ENCODE measurements around the gene MDM2. TPM values are rescaled to one million over a fixed set of nuclear protein-coding genes. Genes with fewer than 3 reads are reported as not detected.

The MDM2 gene
- total and polyA plus RNA-seq, 2 of the 13 experiments (the other 11 are each of a cell fraction or from before 2014, with no cell fraction given): 29.3 to 314 TPM

DNA sequence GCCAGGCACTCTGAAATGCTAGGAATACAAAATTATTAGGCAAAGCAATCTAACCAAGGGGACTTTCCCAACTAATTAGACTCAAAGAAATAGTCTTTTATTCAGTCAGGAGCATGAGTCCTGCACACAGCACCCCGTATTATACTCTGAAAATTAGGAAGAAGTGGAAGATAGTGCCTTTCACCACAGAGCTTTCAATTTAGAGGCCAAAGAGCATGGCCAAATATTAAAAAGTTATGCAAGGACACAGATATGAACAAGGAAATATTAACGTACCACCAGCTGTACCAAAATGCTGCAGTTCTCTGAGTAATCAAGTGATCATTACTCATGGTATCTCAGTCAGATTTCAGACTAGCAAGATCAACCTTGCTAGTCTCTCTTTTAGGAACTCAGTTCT is 22.6 kb upstream of the MDM2 start:
- FAIRE-seq: no peak
- 0 out of 2 replicates have a peak, but pooled peaks have one; percentile 4 for TF ChIP-seq HOXA3 (CRISPR knock-in tag; IDR thresholded peaks at IDR 0.05)
- TF ChIP-seq, protein P1, sequence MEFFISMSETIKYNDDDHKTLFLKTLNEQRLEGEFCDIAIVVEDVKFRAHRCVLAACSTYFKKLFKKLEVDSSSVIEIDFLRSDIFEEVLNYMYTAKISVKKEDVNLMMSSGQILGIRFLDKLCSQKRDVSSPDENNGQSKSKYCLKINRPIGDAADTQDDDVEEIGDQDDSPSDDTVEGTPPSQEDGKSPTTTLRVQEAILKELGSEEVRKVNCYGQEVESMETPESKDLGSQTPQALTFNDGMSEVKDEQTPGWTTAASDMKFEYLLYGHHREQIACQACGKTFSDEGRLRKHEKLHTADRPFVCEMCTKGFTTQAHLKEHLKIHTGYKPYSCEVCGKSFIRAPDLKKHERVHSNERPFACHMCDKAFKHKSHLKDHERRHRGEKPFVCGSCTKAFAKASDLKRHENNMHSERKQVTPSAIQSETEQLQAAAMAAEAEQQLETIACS (CRISPR knock-in tag; IDR thresholded peaks at IDR 0.05): no peak
- H3K4me2 ChIP-seq (ENCODE audit: low read depth, low read length): 0 out of 2 replicates have a peak overlapping the region, but pooled peaks have one; percentile 50
- POLR2A ChIA-PET: interaction anchor here (1.0 to 9.2 kb wide), 3 partner anchors 20 to 39 kb away, joined by 4 to 184 read pairs (median 29); partner anchors contain the start of genes MDM2 and SLC35E3
- H2AFZ ChIP-seq (ENCODE audit: low read length): no peak overlapping the region
- no peaks in the 10 kb centered on the region; a peak in 2 of 5 replicates for H3K36me3 ChIP-seq (replicated peaks in 1 of 2; ENCODE audit: control insufficient read depth in 1 of 2, insufficient read depth in 2 of 2, low read length in 2 of 2)
- CTCF ChIA-PET (ENCODE audit: low intra/inter-chr PET ratio, low total read pairs): no interaction called here
- H3K4me3 ChIP-seq (replicated peaks in 1 of 3; ENCODE audit: insufficient read depth in 1 of 3, low read depth in 2 of 3, low read length in 3 of 3): no peak overlapping the region
- H3K27ac ChIP-seq (ENCODE audit: extremely low read length, insufficient read depth, low read length): peak overlapping the region; percentile 91
- H3K79me2 ChIP-seq (ENCODE audit: insufficient read depth, low read length): peaks cover 7% of the 10 kb centered on the region
- peaks cover 84% of the 10 kb centered on the region for H3K4me1 ChIP-seq (ENCODE audit: insufficient read depth, low read length)
- in situ Hi-C loops (cut with HindIII; ENCODE audit: extremely low pct_ligation_motif_present, low pct_unique_long_range_greater_than_20kb) (no loop called here), intact Hi-C loops (cut with micrococcal nuclease; ENCODE audit: unreplicated experiment) (no loop called here)
- H3K9me3 ChIP-seq (ENCODE audit: low read length): no peaks in the 10 kb centered on the region
- H4K20me1 ChIP-seq (ENCODE audit: insufficient read depth, low read length): no peaks in the 10 kb centered on the region
- H3K27me3 ChIP-seq (ENCODE audit: control insufficient read depth in 1 of 2, insufficient read depth in 2 of 2, low read length in 2 of 2): no peaks in the 10 kb centered on the region
- no peak for ATAC-seq
- no peak for DNase-seq (ENCODE audit: low spot score)
- H3K9ac ChIP-seq (ENCODE audit: insufficient read depth, low read depth, low read length): no peak overlapping the region
- 80% methylated on average over 2 of the region's 2 CpGs for WGBS (ENCODE audit: low lambda C conversion rate)
- BruUV-seq (replicated peaks): no TSS peak

DNA sequence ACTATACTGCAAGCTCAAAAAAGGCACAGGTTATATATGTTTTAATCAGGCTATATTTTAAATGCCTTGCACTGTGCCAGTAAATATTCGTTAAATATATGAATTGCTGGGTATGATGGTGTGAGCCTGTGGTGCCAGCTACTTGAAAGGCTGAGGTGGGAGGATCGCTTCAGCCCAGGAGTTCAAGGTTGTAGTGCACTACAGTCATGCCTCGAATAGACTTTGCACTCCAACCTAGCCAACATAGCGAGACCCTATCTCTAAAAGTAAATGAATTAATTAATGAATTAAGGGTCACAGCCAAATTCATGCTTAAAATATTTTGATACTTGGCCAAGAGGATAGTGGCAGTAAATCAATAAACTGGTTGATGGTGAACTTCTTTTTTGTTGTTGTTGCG is 22.2 kb upstream of the MDM2 start:
- ChIA-PET POLR2A (interaction anchor here (1.0 to 9.2 kb wide), 4 partner anchors 19 to 40 kb away, joined by 4 to 184 read pairs (median 40); partner anchors contain the start of genes MDM2 and SLC35E3), CTCF (ENCODE audit: low intra/inter-chr PET ratio, low total read pairs) (no interaction called here)
- H3K27me3 ChIP-seq (ENCODE audit: control insufficient read depth in 1 of 2, insufficient read depth in 2 of 2, low read length in 2 of 2): no peaks in the 10 kb centered on the region
- no TSS peak for BruUV-seq (replicated peaks)
- H3K36me3 ChIP-seq (replicated peaks in 1 of 2; ENCODE audit: control insufficient read depth in 1 of 2, insufficient read depth in 2 of 2, low read length in 2 of 2): no peaks in the 10 kb centered on the region; a peak in 2 of 5 replicates
- H3K4me1 ChIP-seq (ENCODE audit: insufficient read depth, low read length): peaks cover 86% of the 10 kb centered on the region
- intact Hi-C loops (cut with micrococcal nuclease; ENCODE audit: unreplicated experiment) (no loop called here), in situ Hi-C loops (cut with HindIII; ENCODE audit: extremely low pct_ligation_motif_present, low pct_unique_long_range_greater_than_20kb) (no loop called here)
- H3K79me2 ChIP-seq (ENCODE audit: insufficient read depth, low read length): peaks cover 7% of the 10 kb centered on the region
- H3K9me3 ChIP-seq (ENCODE audit: low read length): no peaks in the 10 kb centered on the region
- FAIRE-seq (no peak), DNase-seq (ENCODE audit: low spot score) (peak; percentile 36), ATAC-seq (no peak)
- H2AFZ ChIP-seq (ENCODE audit: low read length): no peak overlapping the region
- H3K27ac ChIP-seq (ENCODE audit: extremely low read length, insufficient read depth, low read length): peak overlapping the region; percentile 91
- peak overlapping the region; percentile 50; the same call in 1 of the 2 replicates for H3K4me2 ChIP-seq (ENCODE audit: low read depth, low read length)
- no peak overlapping the region for H3K4me3 ChIP-seq (replicated peaks in 1 of 3; ENCODE audit: insufficient read depth in 1 of 3, low read depth in 2 of 3, low read length in 3 of 3)
- WGBS (ENCODE audit: low lambda C conversion rate): 56% methylated on average over 5 of the region's 5 CpGs
- no peak overlapping the region for H3K9ac ChIP-seq (ENCODE audit: insufficient read depth, low read depth, low read length)
- H4K20me1 ChIP-seq (ENCODE audit: insufficient read depth, low read length): no peaks in the 10 kb centered on the region
- TF ChIP-seq, protein P2, sequence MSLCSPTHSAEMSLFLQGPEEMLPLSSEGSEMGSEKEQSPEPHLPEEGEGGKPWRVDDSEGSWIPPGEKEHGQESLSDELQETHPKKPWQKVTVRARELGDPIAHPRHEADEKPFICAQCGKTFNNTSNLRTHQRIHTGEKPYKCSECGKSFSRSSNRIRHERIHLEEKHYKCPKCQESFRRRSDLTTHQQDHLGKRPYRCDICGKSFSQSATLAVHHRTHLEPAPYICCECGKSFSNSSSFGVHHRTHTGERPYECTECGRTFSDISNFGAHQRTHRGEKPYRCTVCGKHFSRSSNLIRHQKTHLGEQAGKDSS (CRISPR knock-in tag; IDR thresholded peaks at IDR 0.05; ENCODE audit: borderline replicate concordance, low read depth): no peak
- TF ChIP-seq, protein P3, sequence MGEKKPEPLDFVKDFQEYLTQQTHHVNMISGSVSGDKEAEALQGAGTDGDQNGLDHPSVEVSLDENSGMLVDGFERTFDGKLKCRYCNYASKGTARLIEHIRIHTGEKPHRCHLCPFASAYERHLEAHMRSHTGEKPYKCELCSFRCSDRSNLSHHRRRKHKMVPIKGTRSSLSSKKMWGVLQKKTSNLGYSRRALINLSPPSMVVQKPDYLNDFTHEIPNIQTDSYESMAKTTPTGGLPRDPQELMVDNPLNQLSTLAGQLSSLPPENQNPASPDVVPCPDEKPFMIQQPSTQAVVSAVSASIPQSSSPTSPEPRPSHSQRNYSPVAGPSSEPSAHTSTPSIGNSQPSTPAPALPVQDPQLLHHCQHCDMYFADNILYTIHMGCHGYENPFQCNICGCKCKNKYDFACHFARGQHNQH (CRISPR knock-in tag; IDR thresholded peaks at IDR 0.05): 0 out of 2 replicates have a peak, but pooled peaks have one; percentile 24
- TF ChIP-seq, protein P4, sequence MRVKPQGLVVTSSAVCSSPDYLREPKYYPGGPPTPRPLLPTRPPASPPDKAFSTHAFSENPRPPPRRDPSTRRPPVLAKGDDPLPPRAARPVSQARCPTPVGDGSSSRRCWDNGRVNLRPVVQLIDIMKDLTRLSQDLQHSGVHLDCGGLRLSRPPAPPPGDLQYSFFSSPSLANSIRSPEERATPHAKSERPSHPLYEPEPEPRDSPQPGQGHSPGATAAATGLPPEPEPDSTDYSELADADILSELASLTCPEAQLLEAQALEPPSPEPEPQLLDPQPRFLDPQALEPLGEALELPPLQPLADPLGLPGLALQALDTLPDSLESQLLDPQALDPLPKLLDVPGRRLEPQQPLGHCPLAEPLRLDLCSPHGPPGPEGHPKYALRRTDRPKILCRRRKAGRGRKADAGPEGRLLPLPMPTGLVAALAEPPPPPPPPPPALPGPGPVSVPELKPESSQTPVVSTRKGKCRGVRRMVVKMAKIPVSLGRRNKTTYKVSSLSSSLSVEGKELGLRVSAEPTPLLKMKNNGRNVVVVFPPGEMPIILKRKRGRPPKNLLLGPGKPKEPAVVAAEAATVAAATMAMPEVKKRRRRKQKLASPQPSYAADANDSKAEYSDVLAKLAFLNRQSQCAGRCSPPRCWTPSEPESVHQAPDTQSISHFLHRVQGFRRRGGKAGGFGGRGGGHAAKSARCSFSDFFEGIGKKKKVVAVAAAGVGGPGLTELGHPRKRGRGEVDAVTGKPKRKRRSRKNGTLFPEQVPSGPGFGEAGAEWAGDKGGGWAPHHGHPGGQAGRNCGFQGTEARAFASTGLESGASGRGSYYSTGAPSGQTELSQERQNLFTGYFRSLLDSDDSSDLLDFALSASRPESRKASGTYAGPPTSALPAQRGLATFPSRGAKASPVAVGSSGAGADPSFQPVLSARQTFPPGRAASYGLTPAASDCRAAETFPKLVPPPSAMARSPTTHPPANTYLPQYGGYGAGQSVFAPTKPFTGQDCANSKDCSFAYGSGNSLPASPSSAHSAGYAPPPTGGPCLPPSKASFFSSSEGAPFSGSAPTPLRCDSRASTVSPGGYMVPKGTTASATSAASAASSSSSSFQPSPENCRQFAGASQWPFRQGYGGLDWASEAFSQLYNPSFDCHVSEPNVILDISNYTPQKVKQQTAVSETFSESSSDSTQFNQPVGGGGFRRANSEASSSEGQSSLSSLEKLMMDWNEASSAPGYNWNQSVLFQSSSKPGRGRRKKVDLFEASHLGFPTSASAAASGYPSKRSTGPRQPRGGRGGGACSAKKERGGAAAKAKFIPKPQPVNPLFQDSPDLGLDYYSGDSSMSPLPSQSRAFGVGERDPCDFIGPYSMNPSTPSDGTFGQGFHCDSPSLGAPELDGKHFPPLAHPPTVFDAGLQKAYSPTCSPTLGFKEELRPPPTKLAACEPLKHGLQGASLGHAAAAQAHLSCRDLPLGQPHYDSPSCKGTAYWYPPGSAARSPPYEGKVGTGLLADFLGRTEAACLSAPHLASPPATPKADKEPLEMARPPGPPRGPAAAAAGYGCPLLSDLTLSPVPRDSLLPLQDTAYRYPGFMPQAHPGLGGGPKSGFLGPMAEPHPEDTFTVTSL (CRISPR knock-in tag; IDR thresholded peaks at IDR 0.05; ENCODE audit: borderline replicate concordance): no peak
- TF ChIP-seq POGZ (CRISPR knock-in tag; IDR thresholded peaks at IDR 0.05): 0 out of 2 replicates have a peak, but pooled peaks have one; percentile 36
- TF ChIP-seq NPAS2 (CRISPR knock-in tag; IDR thresholded peaks at IDR 0.05; ENCODE audit: borderline replicate concordance): no peak
- TF ChIP-seq ZFYVE20 (CRISPR knock-in tag; IDR thresholded peaks at IDR 0.05; ENCODE audit: borderline replicate concordance, low read depth): no peak

Data from HepG2 (cell line).